Measurements from ENCODE around the gene ATP2A1.
"Not testable (repeated sequence)": the region's sequence is repeated elsewhere in the genome, so short reads cannot be mapped to it uniquely, and the experiment has no call there.

Gene ATP2A1

DNA sequence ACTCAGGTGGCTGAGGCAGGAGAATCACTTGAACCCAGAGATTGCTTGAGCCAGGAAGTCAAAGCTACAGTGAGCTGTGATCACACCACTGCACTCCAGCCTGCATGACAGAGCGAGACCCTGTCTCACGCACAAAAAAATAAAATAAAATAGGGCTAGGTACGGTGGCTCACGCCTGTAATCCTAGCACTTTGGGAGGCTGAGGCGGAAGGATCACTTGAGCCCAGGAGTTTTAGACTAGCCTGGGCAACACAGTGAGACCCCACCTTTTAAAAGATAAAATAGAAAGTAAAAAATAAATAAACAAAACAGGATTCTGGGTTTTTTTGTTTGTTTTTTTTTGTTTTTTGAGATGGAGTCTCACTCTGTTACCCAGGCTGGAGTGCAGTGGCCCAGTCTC lies 12.1 kb downstream of the ATP2A1 start:
- CTCF ChIA-PET = interaction anchor here (0.6 to 0.9 kb wide), 2 partner anchors 49 to 55 kb away, joined by 3 to 4 read pairs; no protein-coding TSS in a partner anchor
- POLR2A ChIA-PET = not testable (repeated sequence)
- H3K36me3 ChIP-seq (ENCODE audit: control insufficient read depth in 2 of 2, insufficient read depth in 1 of 2, low read length in 2 of 2) = peaks cover 0 to 25% of the 10 kb centered on the region in 2 experiments; a peak in 2 of 3 replicates

GRCh38 chr16:28891964-28892890 lies 13.9 kb downstream of the ATP2A1 start:
- Histone ChIP-seq H3K27ac (ENCODE audit: extremely low read depth, low read depth, low read length) (no peak overlapping the region), H3K9me3 (ENCODE audit: control insufficient read depth, insufficient read depth, low read depth, low read length) (no peaks in the 10 kb centered on the region), H3K4me1 (ENCODE audit: control insufficient read depth, insufficient read depth, low read length) (no peaks in the 10 kb centered on the region), H3K36me3 (ENCODE audit: control insufficient read depth in 2 of 2, insufficient read depth in 1 of 2, low read length in 2 of 2) (peaks cover 0 to 18% of the 10 kb centered on the region in 2 experiments; a peak in 2 of 3 replicates), H3K4me3 (ENCODE audit: low read depth, low read length) (no peak overlapping the region)
- no peak for TF ChIP-seq SCRT2 (tag by site-specific recombination; IDR thresholded peaks at IDR 0.05)
- no peak for TF ChIP-seq MEIS1 (CRISPR knock-in tag; IDR thresholded peaks at IDR 0.05; ENCODE audit: borderline replicate concordance)
- TF ChIP-seq ZNF639 (tag by site-specific recombination; IDR thresholded peaks at IDR 0.05) = no peak
- no peak for TF ChIP-seq ZNF747 (tag by site-specific recombination; IDR thresholded peaks at IDR 0.05)
- no peak for TF ChIP-seq ZNF433 (tag by site-specific recombination; IDR thresholded peaks at IDR 0.05; ENCODE audit: low read depth)
- TF ChIP-seq ZNF76 (tag by site-specific recombination; IDR thresholded peaks at IDR 0.05; ENCODE audit: borderline replicate concordance, low read depth) = no peak
- TF ChIP-seq, protein P1, sequence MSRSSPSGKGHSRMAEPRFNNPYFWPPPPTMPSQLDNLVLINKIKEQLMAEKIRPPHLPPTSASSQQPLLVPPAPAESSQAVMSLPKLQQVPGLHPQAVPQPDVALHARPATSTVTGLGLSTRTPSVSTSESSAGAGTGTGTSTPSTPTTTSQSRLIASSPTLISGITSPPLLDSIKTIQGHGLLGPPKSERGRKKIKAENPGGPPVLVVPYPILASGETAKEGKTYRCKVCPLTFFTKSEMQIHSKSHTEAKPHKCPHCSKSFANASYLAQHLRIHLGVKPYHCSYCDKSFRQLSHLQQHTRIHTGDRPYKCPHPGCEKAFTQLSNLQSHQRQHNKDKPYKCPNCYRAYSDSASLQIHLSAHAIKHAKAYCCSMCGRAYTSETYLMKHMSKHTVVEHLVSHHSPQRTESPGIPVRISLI (tag by site-specific recombination; IDR thresholded peaks at IDR 0.05) = no peak
- no peak for TF ChIP-seq ZNF549 (tag by site-specific recombination; IDR thresholded peaks at IDR 0.05)
- no peak for TF ChIP-seq ZNF561 (tag by site-specific recombination; IDR thresholded peaks at IDR 0.05; ENCODE audit: borderline replicate concordance)
- TF ChIP-seq ZNF311 (tag by site-specific recombination; IDR thresholded peaks at IDR 0.05; ENCODE audit: borderline replicate concordance) = no peak
- no peak for TF ChIP-seq ZNF19 (tag by site-specific recombination; IDR thresholded peaks at IDR 0.05; ENCODE audit: low read depth)
- TF ChIP-seq ZNF654 (tag by site-specific recombination; IDR thresholded peaks at IDR 0.05; ENCODE audit: low read depth) = no peak
- no peak for TF ChIP-seq ZBTB20 (tag by site-specific recombination; IDR thresholded peaks at IDR 0.05)
- TF ChIP-seq ZSCAN5A (tag by site-specific recombination; IDR thresholded peaks at IDR 0.05) = no peak
- no peak for TF ChIP-seq ZNF155 (tag by site-specific recombination; IDR thresholded peaks at IDR 0.05)
- no peak for TF ChIP-seq ZBTB21 (tag by site-specific recombination; IDR thresholded peaks at IDR 0.05)
- TF ChIP-seq ZNF292 (tag by site-specific recombination; IDR thresholded peaks at IDR 0.05; ENCODE audit: borderline replicate concordance, low read depth) = no peak
- no peak for TF ChIP-seq ZNF830 (tag by site-specific recombination; IDR thresholded peaks at IDR 0.05; ENCODE audit: low read depth)
- CTCF ChIA-PET = no interaction called here
- POLR2A ChIA-PET = no interaction called here

More for the DNA sequence above, 12.1 kb downstream of the ATP2A1 start:
- TF ChIP-seq ZNF121 (tag by site-specific recombination; IDR thresholded peaks at IDR 0.05) = peak; percentile 51; the same call in 1 of the 2 replicates
- not testable (repeated sequence) for H3K27ac ChIP-seq (ENCODE audit: extremely low read depth, low read depth, low read length); H3K9me3 ChIP-seq (ENCODE audit: control insufficient read depth, insufficient read depth, low read depth, low read length); H3K4me3 ChIP-seq (ENCODE audit: low read depth, low read length); H3K4me1 ChIP-seq (ENCODE audit: control insufficient read depth, insufficient read depth, low read length)
